HEK293 (cell line): Measurements from ENCODE around the gene MPP4.

Experiments used
- CTCF ChIA-PET: fragments of 350-600 bp; formaldehyde crosslinking; extraction: SDS; loops from one replicate; lab custom pipeline; 2021; ENCODE audit warnings: antibody characterized with exemption; lab: Yijun Ruan, JAX
- POLR2A ChIA-PET: fragments of 300-600 bp; formaldehyde crosslinking; extraction: SDS; loops from one replicate; lab custom pipeline; 2020; ENCODE audit warnings: antibody characterized with exemption, inconsistent platforms; lab: Yijun Ruan, JAX
- H3K27ac ChIP-seq: fragments of 200-500 bp; sonication (Bioruptor generic); 2 replicates; pipeline ENCODE4 v1.5.1; 2014; ENCODE audit warnings: low read depth, low read length, control low read depth, inconsistent platforms; ENCODE audit errors: extremely low read depth
- H3K36me3 ChIP-seq, 2 experiments: fragments of 200-500 bp in 1 of 2; sonication (Bioruptor generic) in 1 of 2; 1 replicate in 1 of 2; 2 replicates in 1 of 2; pipeline ENCODE4 v1.5.1; 2014 to 2017; ENCODE audit warnings: inconsistent platforms in 2 of 2, low read length in 2 of 2; ENCODE audit not compliant: control insufficient read depth in 2 of 2, insufficient read depth in 1 of 2
- H3K4me1 ChIP-seq: fragments of 200-500 bp; sonication (Bioruptor generic); 2 replicates; pipeline ENCODE4 v1.5.1; 2014; ENCODE audit warnings: mild to moderate bottlenecking, low read length, inconsistent platforms; ENCODE audit not compliant: control insufficient read depth, insufficient read depth
- H3K4me3 ChIP-seq: 2 replicates; pipeline ENCODE4 v1.5.1; 2011; ENCODE audit warnings: low read depth, mild to moderate bottlenecking, control low read depth, low read length, moderate library complexity
- H3K9me3 ChIP-seq: fragments of 200-500 bp; sonication (Bioruptor generic); 2 replicates; pipeline ENCODE4 v1.5.1; 2014; ENCODE audit warnings: low read depth, low read length, inconsistent platforms; ENCODE audit not compliant: control insufficient read depth, insufficient read depth
- GLIS1 ChIP-seq: fragments of 450-650 bp; formaldehyde crosslinking; IDR thresholded peaks from 2 replicates; pipeline ENCODE4 v1.5.1; 2016; ENCODE audit warnings: missing biosample characterization, missing genetic modification characterization
- KLF8 ChIP-seq: fragments of 450-650 bp; formaldehyde crosslinking; IDR thresholded peaks from 2 replicates; pipeline ENCODE4 v1.5.1; 2016; ENCODE audit warnings: missing biosample characterization, missing genetic modification characterization
- PATZ1 ChIP-seq: fragments of 450-650 bp; formaldehyde crosslinking; IDR thresholded peaks from 2 replicates; pipeline ENCODE4 v1.5.1; 2016; ENCODE audit warnings: missing biosample characterization, missing genetic modification characterization
- ZNF138 ChIP-seq: fragments of 450-650 bp; formaldehyde crosslinking; IDR thresholded peaks from 2 replicates; pipeline ENCODE4 v1.5.1; 2016; ENCODE audit warnings: missing biosample characterization, missing genetic modification characterization, borderline replicate concordance
- ZNF148 ChIP-seq: fragments of 450-650 bp; formaldehyde crosslinking; IDR thresholded peaks from 2 replicates; pipeline ENCODE4 v1.5.0; 2017; ENCODE audit warnings: missing biosample characterization, missing genetic modification characterization, borderline replicate concordance
- ZNF174 ChIP-seq: fragments of 450-650 bp; formaldehyde crosslinking; IDR thresholded peaks from 2 replicates; pipeline ENCODE4 v1.5.0; 2017; ENCODE audit warnings: missing biosample characterization, mild to moderate bottlenecking, missing genetic modification characterization
- ZNF175 ChIP-seq: fragments of 450-650 bp; formaldehyde crosslinking; IDR thresholded peaks from 2 replicates; pipeline ENCODE4 v1.5.1; 2016; ENCODE audit warnings: missing biosample characterization, missing genetic modification characterization
- ZNF248 ChIP-seq: fragments of 450-650 bp; formaldehyde crosslinking; IDR thresholded peaks from 2 replicates; pipeline ENCODE4 v1.5.1; 2017; ENCODE audit warnings: missing biosample characterization, missing genetic modification characterization
- ZNF350 ChIP-seq: fragments of 450-650 bp; formaldehyde crosslinking; IDR thresholded peaks from 2 replicates; pipeline ENCODE4 v1.5.0; 2017; ENCODE audit warnings: missing biosample characterization, mild to moderate bottlenecking, missing genetic modification characterization
- ZNF548 ChIP-seq: fragments of 450-650 bp; formaldehyde crosslinking; IDR thresholded peaks from 2 replicates; pipeline ENCODE4 v1.5.1; 2016; ENCODE audit warnings: missing biosample characterization, missing genetic modification characterization
- ZNF670 ChIP-seq: fragments of 450-650 bp; formaldehyde crosslinking; IDR thresholded peaks from 2 replicates; pipeline ENCODE4 v1.5.1; 2016; ENCODE audit warnings: missing biosample characterization, missing genetic modification characterization, low read depth
- ZNF777 ChIP-seq: fragments of 450-650 bp; formaldehyde crosslinking; IDR thresholded peaks from 2 replicates; pipeline ENCODE4 v1.5.1; 2017; ENCODE audit warnings: missing biosample characterization, missing genetic modification characterization, borderline replicate concordance
- TF ChIP-seq, protein P1 (sequence below): fragments of 450-650 bp; formaldehyde crosslinking; IDR thresholded peaks from 2 replicates; pipeline ENCODE4 v1.5.1; 2016; ENCODE audit warnings: missing biosample characterization, missing genetic modification characterization

MPP4 gene

DNA sequence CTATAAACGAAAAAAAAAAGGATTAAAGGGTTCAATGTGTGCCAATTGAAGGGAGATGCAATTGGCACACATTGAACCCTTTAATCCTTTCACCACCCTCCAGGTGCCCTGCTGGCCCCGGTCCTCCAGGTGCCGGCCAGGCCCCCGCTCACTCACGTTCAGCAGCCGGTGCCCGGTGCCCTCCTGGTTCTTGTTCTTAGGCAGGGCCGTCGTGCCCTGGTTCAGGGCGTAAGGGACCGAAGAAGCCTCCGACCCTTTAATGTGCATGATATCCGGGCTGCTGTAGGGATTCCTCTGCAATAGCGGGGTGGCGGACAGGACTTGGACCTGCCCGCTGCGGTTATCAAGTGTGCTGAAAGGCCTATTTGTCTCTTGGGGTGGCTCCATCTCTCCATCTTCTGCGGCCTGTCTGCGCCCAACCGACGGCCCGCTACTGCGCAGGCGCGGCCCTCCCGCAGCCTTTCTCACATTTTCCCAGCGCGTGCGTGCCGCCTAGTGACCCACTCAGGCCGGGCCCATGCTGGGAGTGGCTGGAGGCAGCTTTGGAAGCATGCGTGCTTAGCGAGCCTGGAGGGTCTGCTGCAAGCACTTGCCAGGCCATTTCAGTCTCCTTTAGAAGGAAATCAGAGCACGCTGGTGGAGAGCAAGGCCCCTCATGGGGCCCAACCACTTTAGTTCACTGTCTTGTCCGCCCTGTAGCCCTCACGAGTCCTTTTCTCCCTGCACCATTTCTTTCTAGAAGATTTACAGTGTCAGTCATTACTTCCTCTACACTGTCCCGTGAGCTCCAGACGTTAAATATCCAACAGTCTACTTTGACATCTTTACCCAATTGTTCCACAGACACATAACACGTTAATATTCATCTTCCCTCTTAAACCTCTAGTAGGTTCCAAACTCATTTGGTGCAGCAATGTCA, 79.4 kb downstream of the MPP4 start:
- CTCF ChIA-PET: no interaction called here

DNA sequence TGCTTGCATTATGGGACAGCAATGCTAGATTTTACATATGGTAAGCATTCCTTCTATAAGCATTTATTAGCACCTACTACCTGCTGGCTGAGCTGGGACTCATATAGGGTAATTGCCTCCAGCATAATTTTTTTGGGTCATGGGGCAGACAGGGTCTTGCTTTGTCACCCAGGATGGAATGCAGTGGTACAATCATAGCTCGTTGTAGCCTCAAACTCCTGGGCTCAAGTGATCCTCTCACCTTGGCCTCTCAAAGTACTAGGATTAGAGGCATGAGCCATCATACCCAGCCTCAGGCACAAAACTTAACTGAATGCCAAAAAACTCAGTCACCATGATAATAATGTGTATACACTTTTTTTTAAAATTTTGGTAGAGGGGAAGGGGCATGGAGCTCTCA, 90.4 kb downstream of the MPP4 start:
- no peaks in the 10 kb centered on the region for H3K36me3 ChIP-seq
- no peaks in the 10 kb centered on the region for H3K9me3 ChIP-seq
- ChIA-PET CTCF (no interaction called here), POLR2A (interaction anchor here (0.6 kb wide), 1 partner anchor 157 kb away, joined by 4 read pairs; the partner anchor contains the start of genes STRADB and TRAK2)
- H3K4me3 ChIP-seq: no peak overlapping the region
- H3K4me1 ChIP-seq: no peaks in the 10 kb centered on the region
- H3K27ac ChIP-seq: no peak overlapping the region
- TF ChIP-seq ZNF148 (tag by site-specific recombination): no peak
- TF ChIP-seq KLF8 (tag by site-specific recombination): no peak
- TF ChIP-seq ZNF350: no peak
- no peak for TF ChIP-seq ZNF248 (tag by site-specific recombination)
- no peak for TF ChIP-seq ZNF138 (tag by site-specific recombination)
- TF ChIP-seq PATZ1 (tag by site-specific recombination): no peak
- no peak for TF ChIP-seq GLIS1
- no peak for TF ChIP-seq ZNF174 (tag by site-specific recombination)
- TF ChIP-seq, protein P1, sequence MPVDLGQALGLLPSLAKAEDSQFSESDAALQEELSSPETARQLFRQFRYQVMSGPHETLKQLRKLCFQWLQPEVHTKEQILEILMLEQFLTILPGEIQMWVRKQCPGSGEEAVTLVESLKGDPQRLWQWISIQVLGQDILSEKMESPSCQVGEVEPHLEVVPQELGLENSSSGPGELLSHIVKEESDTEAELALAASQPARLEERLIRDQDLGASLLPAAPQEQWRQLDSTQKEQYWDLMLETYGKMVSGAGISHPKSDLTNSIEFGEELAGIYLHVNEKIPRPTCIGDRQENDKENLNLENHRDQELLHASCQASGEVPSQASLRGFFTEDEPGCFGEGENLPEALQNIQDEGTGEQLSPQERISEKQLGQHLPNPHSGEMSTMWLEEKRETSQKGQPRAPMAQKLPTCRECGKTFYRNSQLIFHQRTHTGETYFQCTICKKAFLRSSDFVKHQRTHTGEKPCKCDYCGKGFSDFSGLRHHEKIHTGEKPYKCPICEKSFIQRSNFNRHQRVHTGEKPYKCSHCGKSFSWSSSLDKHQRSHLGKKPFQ: no peak
- TF ChIP-seq ZNF670 (tag by site-specific recombination): no peak
- TF ChIP-seq ZNF777 (tag by site-specific recombination): no peak

More for the DNA sequence above, 79.4 kb downstream of the MPP4 start:
- Histone ChIP-seq H3K27ac (no peak overlapping the region), H3K36me3 (peaks cover 3 to 19% of the 10 kb centered on the region in 2 experiments; a peak in 2 of 3 replicates), H3K4me1 (no peaks in the 10 kb centered on the region), H3K4me3 (no peak overlapping the region), H3K9me3 (no peaks in the 10 kb centered on the region)
- POLR2A ChIA-PET: no interaction called here
- TF ChIP-seq ZNF548 (tag by site-specific recombination) (no peak), ZNF175 (tag by site-specific recombination) (no peak)
- TF ChIP-seq, protein P1: no peak
